Fibroblast of skin of right biceps (primary cell): Measurements from ENCODE around the gene VEGFD.

Experiments used
- DNase-seq: peaks from one replicate; pipeline ENCODE4 v3.0.0-alpha.2; 2013

Gene VEGFD, protein sequence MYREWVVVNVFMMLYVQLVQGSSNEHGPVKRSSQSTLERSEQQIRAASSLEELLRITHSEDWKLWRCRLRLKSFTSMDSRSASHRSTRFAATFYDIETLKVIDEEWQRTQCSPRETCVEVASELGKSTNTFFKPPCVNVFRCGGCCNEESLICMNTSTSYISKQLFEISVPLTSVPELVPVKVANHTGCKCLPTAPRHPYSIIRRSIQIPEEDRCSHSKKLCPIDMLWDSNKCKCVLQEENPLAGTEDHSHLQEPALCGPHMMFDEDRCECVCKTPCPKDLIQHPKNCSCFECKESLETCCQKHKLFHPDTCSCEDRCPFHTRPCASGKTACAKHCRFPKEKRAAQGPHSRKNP

GRCh38 chrX:15384304-15384703 is at the start of gene VEGFD:
VEGFD (minus strand) TSS chrX:15384413; CDS start chrX:15383946, 467 bp downstream.
- peak; percentile 48 for DNase-seq

GRCh38 chrX:15430584-15430983 is 46.4 kb upstream of the VEGFD start:
- peak; percentile 39 for DNase-seq

DNA sequence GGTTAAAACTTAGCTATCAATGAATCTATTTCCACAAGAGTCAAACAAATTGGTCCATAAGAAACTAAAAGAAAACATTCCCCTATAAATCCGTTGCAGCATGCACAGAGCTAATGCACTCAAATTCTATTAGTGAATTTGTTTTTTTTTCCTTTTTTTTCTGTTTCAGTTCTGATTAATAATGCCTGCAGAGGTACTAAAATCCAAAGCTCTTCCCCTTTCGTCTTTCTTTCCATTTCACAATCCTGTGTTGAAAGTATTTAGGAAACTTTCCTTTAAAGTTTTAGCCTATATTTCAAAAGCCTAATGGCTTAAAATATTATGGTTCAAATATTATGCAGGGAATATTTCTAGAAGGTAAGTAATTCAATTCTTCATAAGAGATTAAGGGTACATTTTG is 45.9 kb upstream of the VEGFD start:
- DNase-seq: no peak

DNA sequence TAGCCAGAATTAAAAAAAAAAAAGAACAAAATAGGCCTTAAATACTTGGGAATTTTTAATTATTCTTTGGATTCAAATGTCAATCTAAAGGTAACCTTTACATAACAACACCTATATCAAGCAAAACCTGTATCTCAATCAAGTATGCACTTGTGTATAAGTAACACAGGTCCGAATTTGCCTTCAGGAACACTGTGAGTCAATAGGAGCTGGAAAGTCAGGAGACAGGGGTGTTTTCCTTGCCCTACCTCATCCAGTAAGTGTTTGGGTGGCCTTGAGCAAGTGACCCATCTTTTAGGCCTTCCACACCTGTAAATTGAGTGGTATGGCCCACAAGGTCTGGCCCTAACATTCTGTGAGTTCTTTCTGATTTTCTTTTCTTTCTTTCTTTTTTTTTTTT is 40.8 kb upstream of the VEGFD start:
- no peak for DNase-seq

DNA sequence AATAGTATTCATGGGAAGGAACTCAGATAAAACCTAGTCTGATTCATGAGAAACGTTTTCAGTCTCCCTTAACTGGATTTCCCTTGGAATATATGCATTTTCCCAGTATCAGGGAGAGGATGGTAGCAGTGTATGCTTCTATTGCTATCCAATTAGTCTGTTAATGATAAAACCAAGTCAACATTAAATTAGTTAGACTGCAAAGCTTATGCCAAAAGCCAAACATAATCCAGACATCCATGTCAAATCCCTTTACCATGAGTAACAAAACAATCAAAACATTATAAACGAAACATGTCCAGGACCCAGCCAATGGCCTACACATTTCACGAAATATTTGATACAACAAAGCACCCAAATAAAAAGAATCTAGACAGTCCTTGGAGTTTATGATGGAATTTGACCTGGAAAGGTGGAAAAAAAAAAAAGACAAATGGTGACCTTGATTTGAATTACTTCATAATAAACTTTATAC is 34.5 kb upstream of the VEGFD start:
- DNase-seq: peak; percentile 35

GRCh38 chrX:15418041-15418706 is 34.0 kb upstream of the VEGFD start:
- DNase-seq: peak; percentile 83

- peak; percentile 26 for DNase-seq
Measured at GRCh38 chrX:15416133-15416993, 32.1 kb upstream of the VEGFD start.

- no peak for DNase-seq
Measured at GRCh38 chrX:15413101-15413500, 28.9 kb upstream of the VEGFD start.

DNA sequence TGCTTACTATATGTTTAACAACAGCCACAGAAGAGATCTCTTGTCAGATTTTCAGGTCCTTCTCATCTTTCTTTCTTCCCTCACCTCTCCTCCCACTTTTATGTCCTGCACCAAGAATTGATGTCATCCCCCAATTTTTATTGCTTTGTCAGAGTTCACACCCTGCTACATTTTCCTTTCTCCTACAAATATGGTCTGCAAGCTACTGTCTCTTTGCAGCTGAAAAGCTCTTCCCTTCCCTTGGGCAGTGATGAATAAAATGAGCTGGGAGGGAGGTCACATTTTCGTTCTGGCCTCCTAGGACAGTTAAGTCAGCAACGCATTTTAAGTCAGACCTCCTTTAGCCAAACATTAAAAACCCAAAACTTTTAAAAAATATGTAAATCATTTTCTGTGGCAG is 26.7 kb upstream of the VEGFD start:
- DNase-seq: no peak

- no peak for DNase-seq
Measured at GRCh38 chrX:15410430-15410829, 26.2 kb upstream of the VEGFD start.

DNA sequence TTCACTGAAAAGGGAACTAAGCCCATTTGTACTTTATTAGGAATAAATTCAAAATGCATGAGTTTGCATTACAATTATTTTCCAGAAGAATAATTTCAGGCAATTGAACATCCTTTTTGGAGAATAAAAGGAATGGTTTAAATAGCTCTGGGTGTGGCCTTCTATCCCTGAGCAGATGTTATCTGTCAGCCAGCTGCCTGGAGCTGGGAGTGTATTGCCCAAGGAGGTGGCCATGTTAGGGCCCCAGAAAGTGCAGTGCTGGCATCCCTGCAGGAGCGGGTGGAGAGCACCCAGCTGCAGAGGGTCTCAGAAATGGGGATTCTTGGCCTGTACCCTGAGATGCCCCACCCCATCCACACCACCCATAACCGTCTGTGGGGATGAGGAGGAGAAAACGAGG is 21.6 kb upstream of the VEGFD start:
- no peak for DNase-seq

DNA sequence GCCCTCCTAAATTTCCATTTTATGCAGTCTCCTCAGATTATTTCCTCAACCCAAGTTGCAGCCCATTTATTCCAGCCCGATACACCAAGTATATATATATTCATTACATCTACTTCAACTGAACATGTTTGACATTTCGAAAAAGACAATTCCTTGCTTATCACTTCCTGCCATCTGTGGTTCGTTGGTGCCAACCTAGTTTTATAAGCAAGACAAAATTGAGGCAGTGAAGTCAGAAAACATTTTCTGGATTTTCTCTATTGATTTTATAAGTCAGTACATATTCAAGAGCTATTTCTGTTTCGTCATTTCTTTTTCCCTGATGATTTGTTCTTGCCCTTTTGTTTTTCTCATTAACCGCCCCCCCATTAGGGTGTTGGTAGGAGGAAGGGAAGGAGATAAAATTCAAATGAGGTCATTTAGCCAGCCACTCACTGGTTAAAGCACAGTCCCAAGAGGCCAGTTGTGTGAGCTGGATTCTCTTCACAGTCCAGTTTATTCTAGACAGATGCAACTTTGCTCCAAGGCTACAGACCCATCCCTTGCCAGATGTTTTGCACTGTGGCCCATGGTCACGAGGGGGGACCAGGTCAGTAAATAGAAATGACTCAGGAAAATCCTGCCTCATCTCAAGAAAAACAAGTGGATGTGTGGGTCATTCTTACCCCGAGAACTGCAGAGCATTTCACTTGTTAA is 20.3 kb upstream of the VEGFD start:
- no peak for DNase-seq

- DNase-seq: no peak
Measured at GRCh38 chrX:15401378-15401777, 17.2 kb upstream of the VEGFD start.

GRCh38 chrX:15399962-15400391 is 15.8 kb upstream of the VEGFD start:
- DNase-seq: no peak

DNA sequence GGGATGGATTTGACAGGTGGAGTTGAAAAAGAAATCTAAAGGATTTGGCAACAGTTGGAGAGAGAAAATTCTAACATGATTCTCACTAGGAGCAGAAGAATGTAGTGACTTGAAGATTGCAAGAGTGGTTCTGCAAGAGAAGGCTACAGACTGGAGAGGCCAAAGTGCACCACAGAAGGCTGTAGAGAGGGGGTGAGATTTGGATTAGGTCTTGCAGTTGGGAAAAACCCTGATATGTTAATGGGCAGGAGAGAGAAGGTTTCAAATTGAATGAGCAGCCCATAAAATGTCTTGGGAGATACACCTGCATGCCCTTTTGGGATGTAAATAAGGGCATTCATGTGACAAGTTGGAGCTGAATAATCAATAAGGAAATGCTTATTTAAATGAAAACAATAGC is 14.7 kb upstream of the VEGFD start:
- DNase-seq: no peak

DNA sequence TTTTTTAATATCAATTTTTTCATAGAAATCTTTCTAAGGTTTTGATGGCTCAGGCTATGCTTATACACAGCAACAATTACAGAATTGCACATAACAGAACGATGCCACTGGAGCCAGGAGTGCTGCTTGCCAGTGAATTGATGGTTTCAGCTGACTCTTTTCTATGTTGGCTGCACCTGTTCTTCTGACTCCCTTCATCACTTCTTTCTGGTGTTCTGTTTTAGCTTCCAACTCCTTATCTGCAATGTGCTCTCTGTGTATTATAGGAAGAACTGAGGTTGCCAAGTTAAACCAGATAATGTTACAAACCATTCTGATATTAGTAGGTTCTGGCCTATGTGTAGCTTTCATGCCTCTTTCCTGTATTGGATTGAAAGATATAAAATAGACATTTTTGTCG is 11.6 kb upstream of the VEGFD start:
- no peak for DNase-seq

- DNase-seq: no peak
Measured at GRCh38 chrX:15391850-15392249, 7.6 kb upstream of the VEGFD start.

DNA sequence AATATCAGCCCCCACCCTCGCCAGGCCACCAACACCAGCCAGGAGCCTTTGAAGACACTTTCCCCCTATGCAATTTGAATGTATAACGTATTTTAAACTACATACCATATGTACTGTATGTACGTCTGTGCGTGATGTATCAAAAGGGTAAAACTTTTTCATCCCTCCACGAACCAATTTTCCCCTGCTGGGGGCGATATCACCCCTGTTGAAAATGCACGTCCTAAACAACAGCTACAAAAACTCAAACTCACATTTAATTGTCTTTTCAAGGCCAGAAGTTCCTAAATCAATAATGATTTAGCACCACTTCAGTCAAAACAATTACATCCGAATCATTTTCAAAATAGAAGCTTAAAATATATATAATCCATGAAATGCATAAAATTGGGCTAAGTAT is 1.4 kb downstream of the VEGFD start:
- no peak for DNase-seq

- peak; percentile 53 for DNase-seq
Measured at GRCh38 chrX:15376956-15377355, 7.3 kb downstream of the VEGFD start.

DNA sequence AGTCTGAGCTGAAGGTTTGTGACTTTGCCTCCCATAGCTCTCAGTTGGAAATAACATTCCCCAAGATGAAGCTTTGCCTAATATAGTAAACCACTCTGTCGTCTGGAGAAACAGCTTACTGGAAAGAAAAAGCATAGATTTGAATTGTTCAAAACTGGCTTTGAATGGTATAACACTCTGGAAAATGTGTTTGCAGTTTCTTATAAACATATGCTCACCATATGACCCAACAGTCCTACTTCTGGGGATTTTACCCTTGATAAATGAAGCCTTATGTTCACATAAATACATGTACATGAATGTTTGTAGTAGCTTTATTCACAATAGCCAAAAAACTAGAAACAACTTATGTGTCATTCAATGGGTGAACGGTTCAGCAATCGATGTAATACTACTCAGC is 10.2 kb downstream of the VEGFD start:
- DNase-seq: no peak

- DNase-seq: no peak
Measured at GRCh38 chrX:15366506-15367352, 17.5 kb downstream of the VEGFD start.

DNA sequence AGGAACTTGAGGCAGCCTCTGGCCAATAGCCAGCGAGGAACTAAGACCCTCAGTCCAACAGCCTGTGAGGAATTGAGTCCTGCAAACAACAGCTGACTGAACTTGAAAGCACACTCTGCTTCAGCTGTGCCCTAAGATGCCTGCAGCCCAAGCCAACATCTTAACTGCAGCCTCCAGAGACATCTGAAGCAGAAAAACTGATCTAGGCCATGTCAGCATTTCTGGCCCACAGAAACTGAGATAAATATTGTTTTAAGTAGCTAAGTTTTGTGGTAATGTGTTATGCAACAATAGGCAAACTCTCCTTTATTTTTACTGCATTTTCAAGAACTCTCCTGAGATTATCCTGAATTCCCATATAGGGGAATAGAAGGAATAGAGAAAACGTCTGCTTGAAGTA is 24.5 kb downstream of the VEGFD start:
- DNase-seq: no peak
